NCI-H1694 (cell line): ENCODE results near the gene LIPA.

Experiments
- DNase-seq: peaks from one replicate; lab custom pipeline; 2025; lab: John Stamatoyannopoulos, UW

Gene LIPA

GRCh38 chr10:89240519-89240918 is 11.1 kb downstream of the LIPA start:
- DNase-seq, result no peak

DNA sequence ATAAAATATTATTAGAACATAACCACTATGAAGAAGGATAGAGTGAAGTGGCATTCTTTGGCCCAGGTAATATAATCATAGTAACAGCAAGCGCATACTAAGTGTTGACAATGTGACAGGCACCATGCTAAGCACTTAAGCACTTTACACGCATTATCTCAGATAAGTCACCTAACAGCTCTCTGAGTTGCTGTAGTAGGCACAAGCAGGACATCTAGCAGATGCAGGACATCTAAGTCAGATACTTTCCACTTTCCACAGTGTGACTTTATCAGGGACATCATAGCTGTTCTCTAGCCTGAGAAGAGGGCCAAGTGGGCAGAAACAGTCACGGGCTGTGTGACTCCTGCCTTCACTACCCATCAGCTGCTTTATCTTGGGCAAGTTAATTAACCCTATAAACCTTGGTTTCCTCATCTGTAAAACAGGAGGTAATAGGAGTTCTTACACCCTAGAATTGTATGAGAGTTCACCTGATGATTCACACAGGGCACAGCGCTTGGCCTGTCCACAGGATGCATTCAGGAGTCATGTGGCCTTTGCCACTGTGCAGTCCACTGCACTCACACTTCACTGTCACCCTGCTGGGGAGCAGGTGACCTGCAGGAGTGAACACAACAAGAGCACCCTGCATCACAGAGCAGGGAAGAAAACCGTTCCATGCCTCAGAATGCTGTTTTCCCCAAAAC is 12.5 kb downstream of the LIPA start:
- no peak for DNase-seq

- no peak for DNase-seq
Observed at GRCh38 chr10:89237849-89238248, 13.7 kb downstream of the LIPA start.

DNA sequence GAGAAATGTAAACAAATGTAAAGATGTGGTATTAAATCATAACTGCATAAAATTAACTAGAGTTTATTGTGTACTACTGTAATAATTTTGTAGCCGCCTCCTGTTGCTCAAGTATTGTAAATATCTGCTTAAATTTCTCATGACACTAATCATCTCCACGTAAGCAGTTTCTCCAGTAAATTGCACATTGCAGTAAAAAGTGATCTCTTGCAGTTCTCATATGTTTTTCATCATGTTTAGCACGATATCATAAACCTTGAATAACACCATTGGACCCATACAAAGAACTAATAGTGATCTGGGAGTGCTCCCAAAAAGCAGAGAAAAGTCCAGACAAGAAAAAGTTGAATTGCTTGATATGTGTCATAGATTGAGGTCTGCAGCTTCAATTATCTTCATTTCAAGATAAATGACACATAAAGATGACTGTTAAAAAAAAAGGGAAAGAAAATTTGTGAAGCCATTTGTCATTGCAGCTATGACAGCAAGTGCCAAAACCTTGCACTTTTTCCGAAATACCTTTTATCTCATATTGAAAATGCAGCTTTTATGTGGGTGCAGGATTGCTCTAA is 15.3 kb downstream of the LIPA start:
- no peak for DNase-seq

- DNase-seq, result no peak
Observed at GRCh38 chr10:89235073-89235798, 16.3 kb downstream of the LIPA start.

DNA sequence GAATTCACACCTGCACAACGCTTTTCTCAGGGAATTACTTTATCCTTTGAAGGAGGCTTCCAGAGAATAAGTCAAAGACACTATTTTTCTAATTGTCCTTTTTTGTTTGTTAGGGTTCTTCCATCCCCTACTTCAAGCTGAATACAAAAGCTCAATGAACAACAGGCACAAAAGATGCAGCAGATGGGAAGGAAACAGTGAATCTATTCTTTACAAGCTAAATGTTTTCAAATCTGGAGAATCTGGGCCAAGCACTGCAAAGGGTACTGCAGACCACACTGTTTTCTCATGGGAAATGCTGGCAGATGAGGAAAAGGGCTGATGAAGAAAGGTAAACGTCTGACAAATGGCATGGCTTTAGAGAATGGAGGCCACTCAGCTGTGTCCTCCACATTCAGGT is 18.5 kb downstream of the LIPA start:
- DNase-seq, result no peak

DNA sequence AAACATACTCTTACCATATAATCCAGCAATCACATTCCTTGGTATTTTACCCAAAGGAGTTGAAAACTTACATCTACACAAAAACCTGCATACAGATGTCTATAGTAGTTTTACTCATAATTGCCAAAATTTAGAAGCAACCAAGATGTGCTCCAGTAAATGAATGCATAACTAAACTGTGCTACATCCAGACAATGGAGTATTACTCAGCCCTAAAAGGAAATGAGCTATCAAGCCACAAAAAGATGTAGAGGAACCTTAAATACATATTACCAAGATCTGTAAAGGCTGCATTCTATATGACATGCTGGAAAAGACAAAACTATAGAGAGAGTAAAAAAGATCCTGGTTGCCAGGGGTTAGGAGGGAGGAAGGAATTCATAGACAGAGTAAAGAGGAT is 22.6 kb downstream of the LIPA start:
- no peak for DNase-seq

GRCh38 chr10:89228146-89228545 is 23.4 kb downstream of the LIPA start:
- no peak for DNase-seq

GRCh38 chr10:89226891-89227290 is 24.7 kb downstream of the LIPA start:
- no peak for DNase-seq

DNA sequence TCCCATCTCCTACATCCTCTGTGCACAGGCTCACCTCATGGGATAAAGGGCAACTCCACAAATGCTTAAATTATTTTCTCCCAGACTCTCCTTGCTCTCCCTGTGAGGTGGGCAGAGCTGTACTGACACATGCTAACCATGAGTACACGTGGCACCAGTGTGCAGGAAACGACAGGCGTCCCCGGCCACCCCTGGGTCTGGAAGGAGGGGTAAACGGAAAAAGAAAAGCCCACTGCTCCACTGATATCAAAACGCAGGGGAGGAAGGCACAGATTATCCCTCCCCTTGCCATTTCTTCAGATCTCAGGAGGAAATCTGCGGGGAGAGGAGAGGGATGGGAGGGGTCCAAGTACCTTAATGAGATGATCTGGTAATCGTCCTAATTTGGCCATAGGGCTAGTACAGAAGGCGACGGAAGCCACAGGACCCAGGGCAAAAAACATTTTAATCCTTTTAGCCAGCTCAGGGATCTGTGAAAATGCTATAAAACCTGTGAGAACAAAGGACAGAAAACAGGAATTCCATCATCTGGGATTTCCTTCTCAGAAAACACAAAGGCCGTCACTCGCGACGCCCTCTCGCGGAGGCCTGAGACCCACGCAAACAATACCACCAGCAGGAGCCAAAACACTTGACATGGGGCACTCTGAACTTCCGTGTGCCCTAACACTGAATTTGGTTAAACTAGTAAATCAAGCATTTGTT is 26.7 kb downstream of the LIPA start:
- DNase-seq, result no peak

DNA sequence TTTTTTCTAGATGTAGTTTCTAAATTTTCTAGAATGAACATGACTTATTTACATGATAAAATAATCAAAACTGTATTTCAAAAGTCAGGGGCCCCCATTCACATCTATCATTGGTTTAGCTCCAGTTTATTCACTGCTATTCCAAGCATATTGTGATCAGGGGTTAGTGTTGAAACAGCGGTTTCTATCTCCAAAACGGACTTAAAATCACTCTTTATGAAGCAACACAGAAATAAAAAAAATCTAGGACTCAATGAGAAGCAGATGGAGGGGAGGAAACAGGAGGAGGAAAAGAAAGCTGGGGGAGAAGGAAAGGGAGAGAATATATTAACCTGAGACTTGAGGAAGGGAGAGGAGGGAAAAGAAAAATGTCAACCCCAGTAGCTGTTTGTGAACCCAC is 29.7 kb downstream of the LIPA start:
- DNase-seq, result no peak

GRCh38 chr10:89219513-89220218 is 31.9 kb downstream of the LIPA start:
- DNase-seq, result no peak

- peak; percentile 57 for DNase-seq
Observed at GRCh38 chr10:89217057-89217990, 34.3 kb downstream of the LIPA start.

DNA sequence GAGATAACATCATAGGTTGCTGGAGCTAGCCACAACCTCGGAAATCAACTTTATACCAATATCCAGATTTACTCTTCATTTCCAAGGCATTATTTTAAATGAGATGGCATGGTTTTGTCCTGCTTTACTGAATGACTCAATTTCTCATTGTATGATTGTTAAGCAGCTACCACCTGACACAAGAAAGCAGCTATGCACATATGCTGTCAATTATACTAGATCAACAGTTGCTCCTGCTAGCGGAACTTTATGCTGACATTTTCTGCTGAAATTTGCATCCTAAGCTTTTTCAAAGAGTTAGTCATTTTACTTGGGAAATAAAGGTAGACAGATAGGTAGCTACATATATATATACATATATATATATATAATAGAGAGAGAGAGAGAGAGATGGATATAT is 35.5 kb downstream of the LIPA start:
- DNase-seq, result no peak

DNA sequence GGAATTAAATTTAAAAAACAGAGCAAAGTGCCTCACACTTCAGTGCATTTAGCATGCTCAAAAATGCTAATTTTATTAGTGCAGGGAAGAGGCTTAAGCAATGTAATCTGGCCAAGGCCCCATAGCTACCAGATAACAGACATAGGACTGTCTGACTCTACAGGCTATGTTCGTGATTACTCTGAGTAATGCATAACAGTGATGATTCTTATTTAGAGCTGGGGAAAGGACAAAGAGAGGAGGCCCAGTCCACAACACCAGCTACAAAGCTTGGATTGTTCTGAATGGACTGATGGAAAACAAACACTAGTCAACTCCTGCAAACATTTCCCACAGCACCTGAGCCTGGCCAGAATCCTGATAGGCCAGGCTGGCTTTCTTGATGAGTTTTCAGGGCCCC is 36.1 kb downstream of the LIPA start:
- DNase-seq, result no peak

- no peak for DNase-seq
Observed at GRCh38 chr10:89214566-89215165, 36.9 kb downstream of the LIPA start.

DNA sequence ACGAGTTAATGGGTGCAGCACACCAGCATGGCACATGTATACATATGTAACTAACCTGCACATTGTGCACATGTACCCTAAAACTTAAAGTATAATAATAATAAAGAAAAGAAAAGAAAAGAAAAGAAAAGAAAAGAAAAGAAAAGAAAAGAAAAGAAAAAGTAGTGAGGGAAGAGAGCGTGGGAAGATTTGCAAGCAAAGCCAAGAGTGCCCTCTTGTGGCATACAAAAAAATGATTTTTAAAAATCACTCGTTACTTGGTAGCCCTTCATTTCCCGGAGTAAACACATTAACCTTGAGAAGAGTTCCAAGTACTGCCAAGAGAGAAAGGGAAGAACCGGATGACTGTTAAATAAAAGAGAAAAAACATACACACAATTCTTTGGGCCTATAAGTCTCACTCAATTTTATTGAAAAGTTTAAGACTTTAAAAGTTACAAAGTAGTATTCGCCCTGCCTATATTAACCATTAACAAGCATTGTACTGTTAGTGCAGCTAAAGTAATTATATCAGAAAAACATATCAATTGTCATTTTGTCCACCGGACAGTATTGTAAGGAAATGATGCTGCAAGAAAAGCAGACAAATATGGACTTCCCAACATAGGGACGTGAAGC is 38.3 kb downstream of the LIPA start:
- DNase-seq, result peak; percentile 14

- no peak for DNase-seq
Observed at GRCh38 chr10:89210794-89211425, 40.7 kb downstream of the LIPA start.

GRCh38 chr10:89209718-89210117 is 41.9 kb downstream of the LIPA start:
- DNase-seq, result no peak
